IMR-90 (cell line): ENCODE results near the gene GLG1. TPM values are rescaled to one million over a fixed set of nuclear protein-coding genes. Genes with fewer than 3 reads are reported as not detected.

Experiments
- ATAC-seq: fragments of 200-7000 bp; cut with Tn5 transposase; 2 replicates; pipeline ENCODE4 v1.9.1; 2020; ENCODE audit warnings: low read depth, mild to moderate bottlenecking, moderate library complexity
- BruUV-seq: library from RNA; stranded (reverse); fragments of 400-500 nt; replicated peaks from 2 replicates; lab custom pipeline; 2021; lab: Mats Ljungman, UMichigan
- CTCF ChIA-PET: fragments of 300-600 bp; formaldehyde crosslinking; extraction: SDS; loops from one replicate; lab custom pipeline; 2021; ENCODE audit warnings: antibody characterized with exemption; lab: Yijun Ruan, JAX
- POLR2A ChIA-PET: fragments of 300-600 bp; sonication (Branson Sonifier 250); formaldehyde crosslinking; loops from one replicate; lab custom pipeline; 2022; ENCODE audit warnings: antibody characterized with exemption; ENCODE audit not compliant: unreplicated experiment; lab: Charles Lee
- DNase-seq: peaks from one replicate; pipeline ENCODE4 v3.0.0; 2013
- H2AFZ ChIP-seq: replicated peaks from 2 replicates; pipeline ENCODE3; 2013; ENCODE audit warnings: low read length, mild to moderate bottlenecking; ENCODE audit not compliant: poor library complexity
- H2AK5ac ChIP-seq: 2 replicates; pipeline ENCODE4 v1.6.1; 2013; ENCODE audit warnings: low read depth, low read length, inconsistent platforms
- H2AK9ac ChIP-seq: replicated peaks from 2 replicates; pipeline ENCODE3; 2013; ENCODE audit warnings: mild to moderate bottlenecking, low read depth, low read length, moderate library complexity; ENCODE audit not compliant: poor library complexity
- H2BK120ac ChIP-seq: 2 replicates; pipeline ENCODE4 v1.6.1; 2013; ENCODE audit warnings: low read depth, low read length, inconsistent platforms
- H2BK15ac ChIP-seq: 3 replicates; pipeline ENCODE4 v1.6.1; 2013; ENCODE audit warnings: low read depth, low read length, inconsistent platforms
- H2BK20ac ChIP-seq: 2 replicates; pipeline ENCODE4 v1.6.1; 2013; ENCODE audit warnings: low read depth, mild to moderate bottlenecking, inconsistent platforms, low read length, moderate library complexity
- H2BK5ac ChIP-seq: 2 replicates; pipeline ENCODE4 v1.6.1; 2013; ENCODE audit warnings: mild to moderate bottlenecking, low read depth, low read length, inconsistent platforms; ENCODE audit not compliant: poor library complexity, severe bottlenecking
- H3K14ac ChIP-seq: replicated peaks from 2 replicates; pipeline ENCODE4 v1.6.1; 2013; ENCODE audit warnings: low read depth, low read length, inconsistent platforms
- H3K18ac ChIP-seq: 2 replicates; pipeline ENCODE4 v1.6.1; 2013; ENCODE audit warnings: low read depth, low read length, control low read depth
- H3K23ac ChIP-seq: 2 replicates; pipeline ENCODE4 v1.6.1; 2013; ENCODE audit warnings: low read depth, low read length, inconsistent platforms
- H3K27ac ChIP-seq: 2 replicates; pipeline ENCODE4 v1.5.1; 2013; ENCODE audit warnings: mild to moderate bottlenecking, control low read depth, low read length; ENCODE audit not compliant: insufficient read depth
- H3K27me3 ChIP-seq: 2 replicates; pipeline ENCODE4 v1.6.1; 2013; ENCODE audit warnings: low read length; ENCODE audit not compliant: control insufficient read depth, insufficient read depth
- H3K36me3 ChIP-seq: 2 replicates; pipeline ENCODE4 v1.6.1; 2013; ENCODE audit warnings: low read length, mixed read lengths; ENCODE audit not compliant: control insufficient read depth, insufficient read depth
- H3K4ac ChIP-seq: 2 replicates; pipeline ENCODE4 v1.6.1; 2013; ENCODE audit warnings: low read depth, low read length, inconsistent platforms
- H3K4me1 ChIP-seq: 2 replicates; pipeline ENCODE4 v1.6.1; 2013; ENCODE audit warnings: low read length, mixed read lengths; ENCODE audit not compliant: control insufficient read depth, insufficient read depth
- H3K4me2 ChIP-seq: 2 replicates; pipeline ENCODE4 v1.6.1; 2013; ENCODE audit warnings: low read depth, mild to moderate bottlenecking, control low read depth, low read length, moderate library complexity
- H3K4me3 ChIP-seq: 2 replicates; pipeline ENCODE4 v1.5.1; 2013; ENCODE audit warnings: low read depth, mild to moderate bottlenecking, control low read depth, low read length, moderate library complexity; ENCODE audit not compliant: insufficient read depth
- H3K56ac ChIP-seq: 2 replicates; pipeline ENCODE4 v1.6.1; 2013; ENCODE audit warnings: low read length, inconsistent platforms; ENCODE audit not compliant: insufficient read depth; ENCODE audit errors: extremely low read depth
- H3K79me1 ChIP-seq, 2 experiments: 2 replicates each; pipeline ENCODE4 v1.6.1; 2013; ENCODE audit warnings: low read length in 2 of 2, inconsistent platforms in 1 of 2, low read depth in 1 of 2
- H3K9ac ChIP-seq: 2 replicates; pipeline ENCODE4 v1.6.1; 2013; ENCODE audit warnings: low read depth, low read length, control low read depth
- H3K9me1 ChIP-seq: 2 replicates; pipeline ENCODE4 v1.6.1; 2013; ENCODE audit warnings: low read length, inconsistent platforms; ENCODE audit not compliant: insufficient read depth
- H3K9me3 ChIP-seq: 2 replicates; pipeline ENCODE4 v1.6.1; 2013; ENCODE audit warnings: low read length; ENCODE audit not compliant: control insufficient read depth, insufficient read depth
- H4K20me1 ChIP-seq: 2 replicates; pipeline ENCODE4 v1.6.1; 2013; ENCODE audit warnings: low read length, inconsistent platforms; ENCODE audit not compliant: insufficient read depth
- H4K5ac ChIP-seq: 2 replicates; pipeline ENCODE4 v1.6.1; 2013; ENCODE audit warnings: mild to moderate bottlenecking, low read depth, low read length, control low read depth
- H4K8ac ChIP-seq, 2 experiments: 2 replicates each; pipeline ENCODE4 v1.6.1; 2013; ENCODE audit warnings: low read depth in 2 of 2, low read length in 2 of 2, control low read depth in 1 of 2, inconsistent platforms in 1 of 2
- H4K91ac ChIP-seq: 2 replicates; pipeline ENCODE4 v1.6.1; 2013; ENCODE audit warnings: low read depth, low read length, inconsistent platforms; ENCODE audit not compliant: insufficient read depth
- BHLHE40 ChIP-seq: fragments of 150-350 bp; IDR thresholded peaks from 2 replicates; pipeline ENCODE4 v1.6.1; 2016; ENCODE audit warnings: mild to moderate bottlenecking, low read depth, low read length
- CEBPB ChIP-seq: IDR thresholded peaks from 2 replicates; pipeline ENCODE4 v1.6.1; 2012; ENCODE audit warnings: low read depth, low read length, improper control_type of control experiment
- CHD1 ChIP-seq: IDR thresholded peaks from 2 replicates; pipeline ENCODE4 v1.6.1; 2012; ENCODE audit warnings: low read depth, low read length, improper control_type of control experiment
- ELK1 ChIP-seq: fragments of 150-350 bp; IDR thresholded peaks from 2 replicates; pipeline ENCODE4 v1.6.1; 2016; ENCODE audit warnings: low read depth, mild to moderate bottlenecking, low read length, moderate library complexity, borderline replicate concordance
- FOS ChIP-seq: fragments of 150-350 bp; IDR thresholded peaks from 2 replicates; pipeline ENCODE4 v1.6.1; 2016; ENCODE audit warnings: low read depth, low read length
- MAFK ChIP-seq: IDR thresholded peaks from 2 replicates; pipeline ENCODE4 v1.6.1; 2012; ENCODE audit warnings: low read depth, low read length, improper control_type of control experiment
- MAZ ChIP-seq: IDR thresholded peaks from 2 replicates; pipeline ENCODE4 v1.6.1; 2012; ENCODE audit warnings: low read depth, mild to moderate bottlenecking, low read length, improper control_type of control experiment, moderate library complexity, borderline replicate concordance
- NFE2L2 ChIP-seq: fragments of 150-350 bp; IDR thresholded peaks from 2 replicates; pipeline ENCODE4 v1.6.1; 2016; ENCODE audit warnings: low read depth, mild to moderate bottlenecking, low read length
- POLR2A ChIP-seq: IDR thresholded peaks from 2 replicates; pipeline ENCODE4 v1.6.1; 2012; ENCODE audit warnings: mild to moderate bottlenecking, low read depth, low read length
- RAD21 ChIP-seq: IDR thresholded peaks from 2 replicates; pipeline ENCODE4 v1.6.1; 2012; ENCODE audit warnings: low read length, improper control_type of control experiment
- RCOR1 ChIP-seq: IDR thresholded peaks from 2 replicates; pipeline ENCODE4 v1.6.1; 2012; ENCODE audit warnings: mild to moderate bottlenecking, low read length, improper control_type of control experiment; ENCODE audit not compliant: insufficient replicate concordance
- RFX5 ChIP-seq: IDR thresholded peaks from 2 replicates; pipeline ENCODE4 v1.8.0; 2012; ENCODE audit warnings: low read depth, mild to moderate bottlenecking, low read length, moderate library complexity
- SMC3 ChIP-seq: fragments of 150-350 bp; IDR thresholded peaks from 2 replicates; pipeline ENCODE4 v1.6.1; 2016; ENCODE audit warnings: low read depth, mild to moderate bottlenecking, antibody characterized with exemption, low read length, moderate library complexity
- USF2 ChIP-seq: fragments of 150-350 bp; IDR thresholded peaks from 2 replicates; pipeline ENCODE4 v1.6.1; 2017; ENCODE audit warnings: mild to moderate bottlenecking, antibody characterized with exemption, low read length, low read depth
- WGBS, 2 experiments: methylation state at CpG; one replicate each; pipeline versions ENCODE4 v1.1.5 to v1.1.7; 2013; ENCODE audit warnings: missing lambda C conversion rate in 2 of 2; ENCODE audit not compliant: insufficient read length in 1 of 2; ENCODE audit errors: extremely low coverage in 2 of 2; 5-methylcytosine and 5-hydroxymethylcytosine counted together
- dilution Hi-C: fragments of 300-500 bp; cut with HindIII; formaldehyde crosslinking; loops from one replicate; pipeline ENCODE4 v1.14.3; 2018; ENCODE audit warnings: low sequenced_read_pairs; ENCODE audit not compliant: unreplicated experiment
- in situ Hi-C: fragments of 300-500 bp; cut with MboI; formaldehyde crosslinking; loops from 3 replicates; pipeline ENCODE4 v1.14.3; 2019; ENCODE audit warnings: low sequenced_read_pairs, inconsistent platforms, mixed read lengths
- intact Hi-C: fragments of 100-400 bp; cut with micrococcal nuclease; formaldehyde crosslinking; loops from 2 replicates; pipeline ENCODE4 v1.10.0; 2022
- polyA plus RNA-seq, 3 experiments: library from polyadenylated mRNA; depleted of rRNA; stranded (reverse); fragments of >200 nt; gene quantifications; 2 replicates each; pipeline ENCODE4 v1.2.3, GENCODE V29; 2012; ENCODE audit warnings: low replicate concordance in 1 of 3
- total RNA-seq: library from RNA; depleted of rRNA; stranded (reverse); fragments of >200 nt; gene quantifications from 2 replicates; pipeline ENCODE4 v1.2.3, GENCODE V29; 2012

GLG1 gene
- total and polyA plus RNA-seq, 2 of the 4 experiments (the other 2 are of a cell fraction), result 91.0 to 107 TPM

- no peak overlapping the region for H4K8ac ChIP-seq
- no peaks in the 10 kb centered on the region for H3K27me3 ChIP-seq
- H3K4me2 ChIP-seq, result no peak overlapping the region
- H3K56ac ChIP-seq, result no peak overlapping the region
- no peak overlapping the region for H2BK120ac ChIP-seq
- peaks cover 4% of the 10 kb centered on the region for H3K4me1 ChIP-seq
- WGBS, 2 experiments, result 100% methylated on average over 3 of the region's 6 CpGs; no CpG with 5 or more reads in 1 of the 2 experiments
- H3K9me3 ChIP-seq, result no peaks in the 10 kb centered on the region
- H4K20me1 ChIP-seq, result peaks cover 13% of the 10 kb centered on the region
- H3K14ac ChIP-seq, result no peak overlapping the region
- no peak overlapping the region for H2BK5ac ChIP-seq
- H3K79me1 ChIP-seq, result peaks cover 16 to 33% of the 10 kb centered on the region in 2 experiments
- no peak overlapping the region for H2AK5ac ChIP-seq
- TF ChIP-seq MAFK (no peak), RAD21 (no peak), RFX5 (no peak), ELK1 (no peak), USF2 (no peak), BHLHE40 (no peak), NFE2L2 (no peak), CEBPB (no peak), FOS (no peak), CHD1 (no peak), SMC3 (no peak), RCOR1 (no peak), POLR2A (no peak), MAZ (no peak)
- H3K27ac ChIP-seq, result no peak overlapping the region
- no peak overlapping the region for H4K91ac ChIP-seq
- H2AK9ac ChIP-seq, result no peak overlapping the region
- no peak overlapping the region for H3K4ac ChIP-seq
- no peak overlapping the region for H3K18ac ChIP-seq
- DNase-seq, result peak; percentile 28
- no peak overlapping the region for H2BK20ac ChIP-seq
- H3K36me3 ChIP-seq, result peaks cover 44% of the 10 kb centered on the region
- ChIA-PET POLR2A (no interaction called here), CTCF (no interaction called here)
- H4K5ac ChIP-seq, result no peak overlapping the region
- no peak overlapping the region for H2AFZ ChIP-seq
- dilution Hi-C loops, result no loop called here
- H3K4me3 ChIP-seq, result no peak overlapping the region
- no peak overlapping the region for H2BK15ac ChIP-seq
- no peak overlapping the region for H3K23ac ChIP-seq
- no peaks in the 10 kb centered on the region for H3K9me1 ChIP-seq
- peak; percentile 28 for ATAC-seq
- BruUV-seq, result no TSS peak
- H3K9ac ChIP-seq, result no peak overlapping the region
- intact Hi-C loops, result no loop called here
- in situ Hi-C loops, result loop anchor here (10.0 kb wide), 2 partner anchors 143 to 303 kb away; no protein-coding TSS in a partner anchor
Observed at GRCh38 chr16:74627506-74628220, 20.7 kb upstream of the GLG1 start.
